Stimulated activated CD8-positive, alpha-beta memory T cell treated with anti-CD3 and anti-CD28 coated beads, Interleukin-4, amount 100 ng/mL, for 1 hour (primary cell): ENCODE measurements around the gene TPMT.
"Not testable (repeated sequence)": the region's sequence is repeated elsewhere in the genome, so short reads cannot be mapped to it uniquely, and the experiment has no call there.

Source experiments
- DNase-seq, 2 donors: peaks; one replicate each; pipeline ENCODE4 v3.0.0-alpha.2; 2020; ENCODE audit warnings: low read depth in 2 of 2, low spot score in 1 of 2

The TPMT gene

DNA sequence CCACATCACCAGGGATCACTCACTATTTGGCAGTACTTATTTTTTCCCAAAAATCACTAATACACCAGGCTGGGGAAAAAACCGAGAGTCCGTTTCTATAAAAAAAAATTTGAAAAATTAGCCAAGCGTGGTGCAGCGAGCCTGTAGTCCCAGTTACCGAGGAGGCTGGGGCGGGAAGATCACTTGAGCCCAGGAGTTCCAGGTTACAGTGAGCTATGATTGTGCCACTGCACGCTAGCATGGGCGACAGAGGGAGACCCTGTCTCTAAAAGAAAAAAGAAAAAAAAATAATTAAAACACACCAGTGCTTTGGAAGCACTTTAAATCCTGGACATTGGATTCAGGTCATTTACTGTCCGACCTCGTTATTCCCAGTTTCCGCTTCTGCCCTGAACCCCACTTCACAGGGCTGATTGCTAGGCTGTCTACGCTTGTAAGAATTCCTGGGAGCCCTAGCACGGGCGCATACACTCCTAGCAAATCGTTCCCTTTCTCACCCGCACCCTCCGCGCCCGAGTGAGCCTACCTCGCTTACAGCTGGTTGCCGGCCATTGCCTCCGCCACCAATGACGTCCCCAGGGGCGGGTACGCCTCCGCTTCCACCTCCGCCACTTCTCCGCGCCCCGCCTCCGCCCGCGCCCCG, at the start of gene TPMT:
Gene TPMT (minus strand): TSS at position 571 of the 643 bp plus-strand sequence. CDS start 5,950 bp downstream, outside the sequence.
- no peak for DNase-seq

DNA sequence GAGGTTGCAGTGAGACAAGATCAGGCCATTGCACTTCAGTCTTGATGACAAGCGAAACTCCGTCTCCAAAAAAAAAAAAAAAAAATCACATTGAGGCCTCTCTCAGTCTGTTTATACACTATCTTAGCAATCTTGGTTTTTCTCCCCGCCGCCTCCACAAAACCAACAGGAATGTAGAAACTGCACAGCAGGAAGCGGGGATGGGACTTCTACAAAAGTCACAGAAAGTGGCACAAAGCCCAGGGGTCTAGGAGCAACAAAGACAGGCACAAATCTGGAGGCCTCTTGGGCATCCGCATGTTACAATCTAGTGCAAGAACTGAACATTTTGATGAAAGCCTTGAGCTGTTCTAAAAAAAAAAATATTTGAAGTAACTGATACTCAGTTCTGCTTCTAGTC, 48.9 kb upstream of the TPMT start:
- DNase-seq, result no peak

DNA sequence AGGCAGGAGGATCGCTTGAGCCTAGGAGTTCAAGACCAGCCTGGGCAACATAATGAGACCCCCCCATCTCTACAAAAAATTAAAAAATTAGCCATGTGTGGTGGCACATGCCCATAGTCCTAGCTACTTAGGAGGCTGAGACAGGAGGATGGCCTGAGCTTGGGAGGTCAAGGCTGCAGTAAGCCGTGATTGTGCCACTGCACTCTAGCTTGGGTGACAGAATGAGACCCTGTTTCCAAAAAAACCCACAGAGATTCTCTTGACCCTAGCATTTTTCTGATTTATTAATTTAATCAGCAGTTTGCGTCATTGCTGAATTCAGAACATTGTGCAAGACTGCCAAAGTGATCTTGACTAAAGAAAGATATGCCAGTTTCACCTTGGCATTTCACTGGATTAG, 37.1 kb upstream of the TPMT start:
- DNase-seq, result no peak

GRCh38 chr6:18189196-18189595, 34.3 kb upstream of the TPMT start:
- no peak for DNase-seq

DNA sequence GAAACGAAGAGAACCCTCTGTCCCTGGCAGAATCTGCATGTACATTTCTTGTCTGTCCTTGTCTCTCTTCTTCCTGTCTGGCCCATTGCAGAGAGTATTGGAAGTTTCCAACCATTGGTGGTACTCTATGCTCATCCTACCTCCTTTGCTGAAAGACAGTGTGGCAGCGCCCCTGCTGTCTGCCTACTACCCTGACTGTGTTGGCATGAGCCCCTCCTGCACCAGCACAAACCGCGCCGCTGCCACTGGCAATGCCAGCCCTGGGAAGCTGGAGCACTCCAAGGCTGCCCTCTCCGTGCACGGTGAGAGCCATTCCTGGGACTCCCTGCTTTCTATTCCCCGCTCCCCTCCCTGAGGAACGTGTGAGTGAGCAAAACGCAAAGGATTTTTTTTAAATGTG, 32.8 kb upstream of the TPMT start:
- DNase-seq, result no peak

DNA sequence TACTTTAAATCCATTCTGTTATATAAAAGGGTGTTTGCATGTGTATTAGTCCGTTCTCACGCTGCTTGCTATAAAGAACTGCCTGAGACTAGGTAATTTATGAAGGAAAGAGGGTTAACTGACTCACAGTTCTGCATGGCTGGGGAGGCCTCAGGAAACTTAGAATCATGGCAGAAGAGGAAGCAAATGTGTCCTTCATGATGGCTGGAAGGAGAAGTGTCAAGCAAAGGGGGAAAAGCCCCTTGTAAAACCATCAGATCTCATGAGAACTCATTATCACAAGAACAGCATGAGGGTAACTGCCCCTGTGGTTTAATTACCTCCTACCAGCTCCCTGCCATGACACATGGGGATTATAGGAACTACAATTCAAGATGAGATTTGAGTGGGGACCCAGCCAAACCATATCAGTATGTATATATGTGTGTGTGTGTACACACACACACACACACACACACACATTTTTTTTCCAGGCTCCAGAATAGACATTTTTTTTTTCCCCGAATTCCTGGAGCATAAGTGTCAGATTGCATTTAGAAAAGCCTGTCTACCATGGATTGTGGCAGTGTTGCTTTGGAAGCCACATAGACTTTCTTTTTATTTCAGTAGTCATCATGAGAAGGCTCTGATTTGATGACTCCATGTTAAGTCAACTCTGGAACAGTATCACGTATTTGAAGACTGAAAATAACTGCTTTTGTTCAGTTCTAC, 31.8 kb upstream of the TPMT start:
- no peak for DNase-seq

GRCh38 chr6:18186033-18186432, 31.2 kb upstream of the TPMT start:
- DNase-seq, result no peak

GRCh38 chr6:18185624-18186023, 30.7 kb upstream of the TPMT start:
- DNase-seq, result no peak

DNA sequence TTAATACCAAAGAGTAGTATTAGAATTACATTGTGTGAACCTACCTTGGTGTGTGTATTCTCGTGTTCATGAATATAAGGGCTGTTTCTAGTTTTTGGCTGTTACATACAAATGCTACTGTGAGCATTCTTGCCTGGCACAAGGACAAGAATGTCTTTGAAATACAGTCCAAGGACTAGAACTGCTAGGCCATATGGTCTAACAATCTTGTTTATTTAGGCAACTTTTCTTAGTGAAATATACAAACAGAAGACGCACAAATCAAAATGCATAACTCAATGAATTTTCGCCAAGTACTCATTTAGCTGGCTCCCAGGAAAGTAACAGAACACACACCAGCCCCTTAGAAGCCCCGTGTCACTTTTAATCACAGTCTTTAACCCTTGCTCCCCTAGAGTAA, 28.9 kb upstream of the TPMT start:
- no peak for DNase-seq

GRCh38 chr6:18182568-18182967, 27.7 kb upstream of the TPMT start:
- no peak for DNase-seq

DNA sequence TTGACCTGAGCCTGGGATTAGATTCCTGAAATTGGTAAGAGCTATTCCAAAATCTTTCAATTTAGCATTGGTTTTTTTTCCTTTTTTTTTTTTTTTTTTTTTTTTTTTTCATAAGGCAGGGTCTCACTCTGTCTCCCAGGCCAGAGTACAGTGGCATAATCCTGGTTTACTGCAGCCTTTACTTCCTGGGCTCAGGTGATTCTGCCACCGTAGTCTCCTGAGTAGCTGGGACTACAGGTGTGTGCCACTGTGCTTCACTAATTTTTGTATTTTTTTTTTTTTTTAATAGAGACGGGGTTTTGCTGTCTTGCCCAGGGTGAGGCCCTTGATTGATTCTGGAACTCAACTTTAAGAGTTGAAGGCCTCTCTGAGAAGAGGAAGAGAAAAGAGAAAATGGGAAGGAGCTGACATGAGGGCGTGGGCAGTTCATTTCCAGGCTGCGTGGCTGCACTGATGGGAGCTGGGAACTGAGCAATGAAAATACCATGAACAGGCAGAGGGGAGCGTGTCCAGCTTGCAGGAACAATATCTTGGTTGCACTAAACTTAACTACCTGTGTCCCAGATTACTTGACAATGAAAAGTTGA, 25.0 kb upstream of the TPMT start:
- DNase-seq, result no peak

DNA sequence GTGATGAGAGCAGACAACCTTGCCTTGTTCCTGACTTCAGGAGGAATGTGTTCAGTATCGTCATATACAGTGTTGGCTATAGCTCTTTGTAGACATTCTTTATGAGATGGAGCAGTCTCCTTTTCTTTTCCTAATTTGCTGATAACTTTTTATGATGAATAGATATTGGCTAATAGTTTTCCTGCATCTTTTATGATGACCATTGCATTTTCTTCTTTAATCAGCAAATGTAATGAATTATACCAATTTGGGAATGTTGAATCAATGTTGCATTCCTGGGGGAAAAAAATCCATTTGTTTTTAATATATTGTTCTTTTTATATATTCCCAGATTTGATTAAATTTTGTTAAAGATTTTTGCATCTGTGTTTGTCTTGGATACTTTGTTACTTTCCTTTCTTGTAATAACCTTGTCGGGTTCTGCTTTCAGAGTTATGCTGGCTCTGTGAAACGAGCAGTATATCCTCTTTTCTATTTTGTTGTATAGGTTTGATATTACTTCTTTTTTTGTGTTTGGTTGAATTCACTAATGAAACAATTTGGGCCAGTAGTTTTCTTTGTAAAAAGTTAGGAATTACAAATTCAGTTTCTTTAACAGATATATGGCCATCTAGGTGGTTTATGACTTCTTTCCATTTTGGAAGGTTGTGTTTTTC, 24.2 kb upstream of the TPMT start:
- no peak for DNase-seq

DNA sequence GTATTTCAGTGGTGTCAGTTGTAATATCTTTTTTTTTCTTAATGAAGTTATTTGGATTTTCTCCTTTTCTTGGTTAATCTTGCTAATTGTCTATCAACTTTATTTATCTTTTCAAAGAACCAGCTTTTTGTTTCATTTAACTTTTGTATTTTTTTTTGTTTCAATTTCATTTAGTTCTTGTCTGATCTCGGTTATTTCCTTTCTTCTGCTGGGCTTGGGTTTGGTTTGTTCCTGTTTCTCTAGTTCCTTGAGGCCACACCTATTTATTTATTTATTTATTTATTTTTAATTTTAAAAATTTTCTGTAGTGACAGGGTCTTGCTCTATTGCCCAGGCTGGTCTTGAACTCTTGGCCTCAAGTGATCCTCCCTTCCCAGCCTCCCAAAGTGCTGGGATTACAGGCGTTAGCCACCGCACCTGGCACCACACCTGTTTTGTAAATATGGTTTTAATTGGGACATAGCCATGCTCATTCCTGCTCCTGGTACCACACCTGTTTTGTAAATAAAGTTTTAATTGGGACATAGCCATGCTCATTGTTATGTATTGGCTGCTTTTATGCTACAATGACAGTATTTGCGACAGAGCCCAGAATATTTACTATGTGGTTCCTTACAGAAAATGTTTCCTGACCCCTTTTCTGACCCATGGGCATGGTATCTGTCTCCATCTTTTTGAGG, 22.5 kb upstream of the TPMT start:
- no peak for DNase-seq

DNA sequence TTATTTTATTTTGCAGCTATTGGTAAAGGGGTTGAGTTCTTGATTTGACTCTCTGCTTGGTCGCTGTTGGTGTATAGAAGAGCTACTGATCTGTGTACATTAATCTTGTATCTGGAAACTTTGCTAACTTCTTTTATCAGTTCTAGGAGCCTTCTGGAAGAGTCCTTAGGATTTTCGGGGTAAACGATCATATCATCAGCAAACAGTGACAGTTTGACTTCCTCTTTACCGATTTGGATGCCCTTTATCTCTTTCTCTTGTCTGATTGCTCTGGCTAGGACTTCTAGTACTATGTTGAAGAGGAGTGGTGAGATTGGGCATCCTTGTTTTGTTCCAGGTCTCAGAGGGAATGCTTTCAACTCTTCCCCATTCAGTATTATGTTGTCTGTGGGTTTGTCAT, 21.3 kb upstream of the TPMT start:
- not testable (repeated sequence) for DNase-seq

DNA sequence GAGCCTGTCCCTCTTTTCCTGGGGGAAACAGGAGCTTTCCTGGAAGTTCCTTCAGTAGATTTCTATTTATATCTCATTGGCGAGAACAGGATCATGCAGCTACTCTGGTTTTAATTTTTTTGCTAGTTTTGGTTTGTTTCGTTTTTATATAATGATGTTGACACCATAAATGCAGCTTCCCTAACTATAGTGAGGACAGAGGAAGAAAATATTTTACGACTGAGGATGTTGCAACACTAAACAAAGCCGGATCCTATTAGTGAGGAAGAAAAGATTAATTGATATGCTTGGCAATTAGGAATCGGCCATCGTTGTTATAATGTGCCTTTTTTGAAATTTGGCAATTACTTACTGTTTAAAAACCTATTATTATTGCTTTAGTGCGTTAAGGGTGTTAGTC, 17.0 kb upstream of the TPMT start:
- no peak for DNase-seq

DNA sequence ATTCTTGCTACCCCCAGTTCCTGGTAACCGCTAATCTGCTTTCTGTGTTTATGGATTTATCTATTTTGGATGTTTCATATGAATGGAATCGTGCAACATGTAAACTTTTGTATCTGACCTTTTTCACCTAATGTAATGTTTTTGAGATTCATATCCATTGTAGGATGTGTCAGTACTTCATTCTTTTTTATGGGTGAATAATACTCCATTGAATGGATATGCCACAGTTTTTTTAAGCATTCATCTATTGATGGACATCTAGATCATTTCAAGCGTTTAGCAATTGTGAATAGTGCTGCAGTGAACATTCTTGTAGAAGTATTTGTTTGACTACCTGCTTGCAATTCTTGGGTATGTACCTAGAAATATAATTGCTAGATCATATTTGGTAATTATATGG, 13.4 kb upstream of the TPMT start:
- no peak for DNase-seq

- no peak for DNase-seq
Measured at GRCh38 chr6:18166312-18167036, 11.6 kb upstream of the TPMT start.

DNA sequence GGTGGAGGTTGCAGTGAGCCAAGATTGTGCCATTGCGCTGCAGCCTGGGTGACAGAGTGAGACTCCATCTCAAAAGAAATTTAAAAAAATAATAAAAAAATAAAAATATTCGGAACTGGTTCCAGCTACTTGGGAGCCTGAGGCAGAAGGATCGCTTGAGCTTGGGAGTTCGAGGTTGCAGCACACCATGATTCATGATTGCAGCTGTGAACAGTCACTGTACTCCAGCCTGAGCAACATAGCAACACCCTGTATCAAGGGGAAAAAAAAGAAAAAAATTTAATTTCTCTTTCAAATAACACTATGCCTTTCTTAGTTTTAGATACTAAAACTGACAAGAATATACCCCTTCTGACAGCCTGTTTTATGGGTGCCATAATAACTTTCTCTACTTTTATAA, 10.9 kb upstream of the TPMT start:
- no peak for DNase-seq

DNA sequence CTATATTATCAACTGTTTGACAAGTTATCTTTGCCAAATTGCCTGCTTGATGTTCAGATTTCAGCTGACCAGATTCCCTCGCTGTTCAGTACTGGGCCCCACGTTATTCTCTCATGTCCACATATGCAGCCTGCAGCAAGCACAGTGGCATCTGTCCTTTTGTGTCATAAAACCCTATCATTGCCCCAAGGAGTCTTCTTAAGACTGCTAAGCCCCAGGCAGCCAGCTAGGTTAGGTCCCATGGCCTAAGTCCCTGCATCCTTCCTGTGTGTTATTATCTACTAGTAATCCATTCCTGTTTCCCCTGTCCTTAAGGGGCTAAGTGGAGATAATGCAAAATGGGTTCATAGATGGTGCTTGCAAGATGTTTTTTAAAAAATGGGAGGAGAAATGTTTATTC, 7.5 kb upstream of the TPMT start:
- DNase-seq, result no peak

DNA sequence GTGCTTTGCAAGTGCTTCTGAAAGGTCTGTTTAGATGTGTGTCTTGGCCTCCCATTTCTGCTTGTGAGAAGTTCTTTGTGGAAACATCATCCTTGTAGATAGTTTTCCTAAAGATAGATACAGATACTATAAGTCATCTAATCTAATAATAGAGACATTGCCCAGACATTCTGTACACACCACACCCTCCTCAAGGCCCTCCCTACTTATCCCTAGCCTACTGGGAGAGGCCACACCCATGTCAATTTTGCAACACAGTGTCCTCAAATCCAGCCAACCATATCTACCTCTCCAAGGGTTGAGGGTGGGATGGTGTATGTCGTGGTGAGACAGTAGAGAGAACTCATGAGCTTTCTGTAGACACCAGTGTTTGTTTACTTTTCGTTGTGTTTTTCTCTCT, 6.6 kb upstream of the TPMT start:
- no peak for DNase-seq

DNA sequence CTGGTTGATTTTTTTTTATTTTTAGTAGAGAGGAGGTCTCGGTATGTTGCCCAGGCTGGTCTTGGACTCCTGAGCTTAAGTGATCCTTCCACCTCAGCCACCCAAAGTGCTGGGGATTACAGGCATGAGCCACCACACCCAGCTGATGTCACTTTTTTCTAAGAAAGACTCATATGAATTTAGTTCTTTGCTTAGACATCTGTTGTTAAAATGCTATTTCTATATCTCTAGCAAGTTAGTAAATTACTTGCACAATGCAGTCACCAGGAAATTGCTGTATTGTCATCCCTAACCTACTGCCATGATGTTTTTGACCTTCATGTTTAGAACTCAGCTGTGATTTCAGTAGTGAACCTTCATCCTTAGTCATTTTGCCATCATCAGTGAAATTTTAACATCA, 6.0 kb upstream of the TPMT start:
- no peak for DNase-seq
